Inflammatory macrophage treated with lipopolysaccharide for 4 hours (primary cell): Measurements from ENCODE around the gene SGCD.

Source experiments
- DNase-seq: peaks from one replicate; pipeline ENCODE4 v3.0.0-alpha.2; 2020

The SGCD gene

GRCh38 chr5:156706631-156707030 is 379.7 kb downstream of the SGCD start:
- DNase-seq: no peak

GRCh38 chr5:156707750-156708149 is 380.8 kb downstream of the SGCD start:
- DNase-seq: no peak

- DNase-seq: no peak
Observed at GRCh38 chr5:156715287-156715686, 388.3 kb downstream of the SGCD start.

- DNase-seq: no peak
Observed at GRCh38 chr5:156716591-156717380, 389.8 kb downstream of the SGCD start.

- DNase-seq: no peak
Observed at GRCh38 chr5:156718985-156719384, 392.0 kb downstream of the SGCD start.

GRCh38 chr5:156722358-156722757 is 395.4 kb downstream of the SGCD start:
- no peak for DNase-seq

- no peak for DNase-seq
Observed at GRCh38 chr5:156735477-156735876, 408.5 kb downstream of the SGCD start.

- DNase-seq: no peak
Observed at GRCh38 chr5:156741516-156741915, 414.6 kb downstream of the SGCD start.

- no peak for DNase-seq
Observed at GRCh38 chr5:156753846-156754245, 426.9 kb downstream of the SGCD start.

- no peak for DNase-seq
Observed at GRCh38 chr5:156755421-156756087, 428.6 kb downstream of the SGCD start.

- DNase-seq: no peak
Observed at GRCh38 chr5:156758011-156758791, 431.2 kb downstream of the SGCD start.

- DNase-seq: no peak
Observed at GRCh38 chr5:156759156-156759555, 432.2 kb downstream of the SGCD start.

- DNase-seq: no peak
Observed at GRCh38 chr5:156762771-156763170, 435.8 kb downstream of the SGCD start.

GRCh38 chr5:156764176-156764971 is 437.4 kb downstream of the SGCD start:
- no peak for DNase-seq

- no peak for DNase-seq
Observed at GRCh38 chr5:156774273-156774672, 447.3 kb downstream of the SGCD start.

GRCh38 chr5:156778139-156778706 is 451.3 kb downstream of the SGCD start:
- no peak for DNase-seq

GRCh38 chr5:156778752-156779151 is 451.8 kb downstream of the SGCD start:
- no peak for DNase-seq

- no peak for DNase-seq
Observed at GRCh38 chr5:156779436-156779835, 452.5 kb downstream of the SGCD start.

GRCh38 chr5:156783092-156783491 is 456.1 kb downstream of the SGCD start:
- no peak for DNase-seq

- DNase-seq: no peak
Observed at GRCh38 chr5:156794687-156795086, 467.7 kb downstream of the SGCD start.

GRCh38 chr5:156798201-156798600 is 471.2 kb downstream of the SGCD start:
- no peak for DNase-seq

GRCh38 chr5:156799171-156799570 is 472.2 kb downstream of the SGCD start:
- DNase-seq: no peak

- no peak for DNase-seq
Observed at GRCh38 chr5:156800929-156801328, 474.0 kb downstream of the SGCD start.
